Liver (tissue), 9 donors: Measurements from ENCODE around the gene KRT86. TPM values are rescaled to one million over a fixed set of nuclear protein-coding genes. Genes with fewer than 3 reads are reported as not detected.

Experiments used
- DNase-seq: peaks from one replicate; pipeline ENCODE4 v3.0.0-alpha.2; 2017; ENCODE audit warnings: low spot score
- H3K27ac ChIP-seq, 2 donors: one replicate each; pipeline ENCODE4 v1.7.0; 2013; ENCODE audit warnings: inconsistent platforms in 2 of 2, low read length in 2 of 2, control low read depth in 1 of 2, low read depth in 1 of 2, mild to moderate bottlenecking in 1 of 2
- H3K27me3 ChIP-seq, 4 donors: one replicate each; pipeline versions ENCODE4 v1.6.1 to v1.7.0; 2013; ENCODE audit warnings: low read length in 3 of 4, inconsistent platforms in 1 of 4, mild to moderate bottlenecking in 1 of 4, moderate library complexity in 1 of 4; ENCODE audit not compliant: control insufficient read depth in 4 of 4, insufficient read depth in 4 of 4
- H3K36me3 ChIP-seq, 4 donors: one replicate each; pipeline versions ENCODE4 v1.6.1 to v1.7.0; 2013; ENCODE audit warnings: low read length in 3 of 4, mild to moderate bottlenecking in 3 of 4, low read depth in 1 of 4, moderate library complexity in 1 of 4; ENCODE audit not compliant: control insufficient read depth in 4 of 4, insufficient read depth in 3 of 4
- H3K4me1 ChIP-seq, 4 donors: one replicate each; pipeline versions ENCODE4 v1.6.1 to v1.7.0; 2013; ENCODE audit warnings: low read length in 3 of 4, mild to moderate bottlenecking in 3 of 4, moderate library complexity in 1 of 4; ENCODE audit not compliant: control insufficient read depth in 4 of 4, insufficient read depth in 4 of 4
- H3K4me3 ChIP-seq, 3 donors: one replicate each; pipeline versions ENCODE4 v1.6.1 to v1.7.0; 2013; ENCODE audit warnings: low read length in 3 of 3, control low read depth in 1 of 3, low read depth in 1 of 3, mild to moderate bottlenecking in 1 of 3
- H3K9ac ChIP-seq, 2 donors: one replicate each; pipeline ENCODE4 v1.7.0; 2013; ENCODE audit warnings: low read length in 2 of 2, mild to moderate bottlenecking in 2 of 2, moderate library complexity in 2 of 2, control low read depth in 1 of 2, low read depth in 1 of 2
- H3K9me3 ChIP-seq, 4 donors: one replicate each; pipeline versions ENCODE4 v1.6.1 to v1.7.0; 2013; ENCODE audit warnings: low read length in 3 of 4; ENCODE audit not compliant: control insufficient read depth in 4 of 4
- ATF3 ChIP-seq: IDR thresholded peaks from 2 replicates; pipeline ENCODE4 v1.6.1; 2016; ENCODE audit warnings: antibody characterized with exemption
- CTCF ChIP-seq: fragments of 150-350 bp; IDR thresholded peaks from 2 replicates; pipeline ENCODE4 v1.5.1; 2017; ENCODE audit warnings: improper control_type of control experiment, low read depth, low read length; ENCODE audit not compliant: missing input control
- EGR1 ChIP-seq, 2 donors: IDR thresholded peaks; 2 replicates each; pipeline ENCODE4 v1.6.1; 2016 to 2018; ENCODE audit warnings: antibody characterized with exemption in 2 of 2, low read depth in 2 of 2
- FOXA1 ChIP-seq: IDR thresholded peaks from 2 replicates; pipeline ENCODE4 v1.6.1; 2016; ENCODE audit warnings: antibody characterized with exemption
- FOXA2 ChIP-seq: IDR thresholded peaks from 2 replicates; pipeline ENCODE4 v1.6.1; 2016; ENCODE audit warnings: antibody characterized with exemption
- HNF4A ChIP-seq, 2 donors: conservative IDR thresholded peaks; 2 replicates each; pipeline ENCODE4 v1.6.1; 2016; ENCODE audit warnings: antibody characterized with exemption in 2 of 2, mild to moderate bottlenecking in 2 of 2
- HNF4G ChIP-seq: IDR thresholded peaks from 2 replicates; pipeline ENCODE4 v1.6.1; 2016; ENCODE audit warnings: antibody characterized with exemption
- JUND ChIP-seq, 2 donors: IDR thresholded peaks; 2 replicates each; pipeline ENCODE4 v1.6.1; 2016; ENCODE audit warnings: antibody characterized with exemption in 2 of 2
- MAX ChIP-seq: IDR thresholded peaks from 2 replicates; pipeline ENCODE4 v1.6.1; 2016; ENCODE audit warnings: antibody characterized with exemption
- NR2F2 ChIP-seq: IDR thresholded peaks from 2 replicates; pipeline ENCODE4 v1.6.1; 2016; ENCODE audit warnings: antibody characterized with exemption
- REST ChIP-seq: IDR thresholded peaks from 2 replicates; pipeline ENCODE4 v1.6.1; 2016; ENCODE audit warnings: antibody characterized with exemption, mild to moderate bottlenecking
- RXRA ChIP-seq, 2 donors: IDR thresholded peaks; 2 replicates each; pipeline ENCODE4 v1.6.1; 2017 to 2018; ENCODE audit warnings: antibody characterized with exemption in 2 of 2, mild to moderate bottlenecking in 1 of 2
- SP1 ChIP-seq: IDR thresholded peaks from 2 replicates; pipeline ENCODE4 v1.6.1; 2018; ENCODE audit warnings: antibody characterized with exemption, mild to moderate bottlenecking
- TAF1 ChIP-seq: conservative IDR thresholded peaks from 2 replicates; pipeline ENCODE4 v1.6.1; 2016; ENCODE audit warnings: antibody characterized with exemption, mild to moderate bottlenecking
- YY1 ChIP-seq: IDR thresholded peaks from 2 replicates; pipeline ENCODE4 v1.6.1; 2016; ENCODE audit warnings: antibody characterized with exemption, mild to moderate bottlenecking
- ZBTB33 ChIP-seq: IDR thresholded peaks from 2 replicates; pipeline ENCODE4 v1.6.1; 2016; ENCODE audit warnings: antibody characterized with exemption
- WGBS: extraction: QIAGEN DNeasy Blood & Tissue Kit; methylation state at CpG from one replicate; pipeline ENCODE4 v1.1.7; 2013; 5-methylcytosine and 5-hydroxymethylcytosine counted together
- polyA plus RNA-seq, 2 donors: library from polyadenylated mRNA; stranded (reverse) in 1 of 2; unstranded in 1 of 2; fragments of 200-250 nt in 1 of 2; fragments of >200 nt in 1 of 2; fragmentation: Nextera tagmentation in 1 of 2; extraction: Ambion mirVana in 1 of 2; gene quantifications; one replicate each; pipeline versions ENCODE4 v1.2.1 to v1.2.3, GENCODE V29; 2013 to 2015
- total RNA-seq, 2 donors: library from RNA; depleted of rRNA; stranded (reverse); fragments of >200 nt; gene quantifications; one replicate each; pipeline ENCODE4 v1.2.3, GENCODE V29; 2014
- donor health status: healthy.
- donor health status: healthy.
- donor health status: healthy.
- donor health status: healthy.
- donor health status: healthy.

The KRT86 gene
- total and polyA plus RNA-seq, 4 donors: 0.08 TPM; not detected in 3

- no peak overlapping the region for H3K27ac ChIP-seq
- no peak overlapping the region for H3K9ac ChIP-seq
- 21% methylated on average over 9 of the region's 9 CpGs for WGBS
- H3K36me3 ChIP-seq: no peaks in the 10 kb centered on the region
- H3K4me1 ChIP-seq: peaks cover 0 to 13% (median 6%) of the 10 kb centered on the region in 4 donors
- no peak for DNase-seq
- H3K4me3 ChIP-seq: no peak overlapping the region
- H3K9me3 ChIP-seq: no peaks in the 10 kb centered on the region
- TF ChIP-seq JUND (IDR thresholded peaks at IDR 0.05): no peak
- no peak for TF ChIP-seq MAX
- peak in 1 of 2 donors; percentile 48 for TF ChIP-seq RXRA (IDR thresholded peaks at IDR 0.05)
- H3K27me3 ChIP-seq: no peaks in the 10 kb centered on the region
Measured at GRCh38 chr12:52351196-52352059, 77.0 kb downstream of the KRT86 start.

- TF ChIP-seq HNF4A (conservative IDR thresholded peaks at IDR 0.05) (no peak), FOXA1 (no peak), SP1 (no peak), HNF4G (no peak), YY1 (no peak), ZBTB33 (no peak), CTCF (no peak), MAX (no peak), REST (no peak), ATF3 (no peak), NR2F2 (no peak), EGR1 (IDR thresholded peaks at IDR 0.05; ENCODE audit: low read depth in 2 of 2) (no peak), FOXA2 (no peak), JUND (IDR thresholded peaks at IDR 0.05) (no peak), TAF1 (no peak), RXRA (IDR thresholded peaks at IDR 0.05) (no peak)
- H3K27ac ChIP-seq: no peak overlapping the region
- WGBS: 89% methylated on average over 2 of the region's 2 CpGs
- no peak for DNase-seq
- no peaks in the 10 kb centered on the region for H3K27me3 ChIP-seq
- peaks cover 0 to 13% (median 6%) of the 10 kb centered on the region in 4 donors for H3K4me1 ChIP-seq
- H3K4me3 ChIP-seq: no peak overlapping the region
- H3K9ac ChIP-seq: no peak overlapping the region
- no peaks in the 10 kb centered on the region for H3K9me3 ChIP-seq
- no peaks in the 10 kb centered on the region for H3K36me3 ChIP-seq
Measured at GRCh38 chr12:52352951-52353350, 78.5 kb downstream of the KRT86 start.
